ENCODE data around the gene SULT2A1.

The SULT2A1 gene

DNA sequence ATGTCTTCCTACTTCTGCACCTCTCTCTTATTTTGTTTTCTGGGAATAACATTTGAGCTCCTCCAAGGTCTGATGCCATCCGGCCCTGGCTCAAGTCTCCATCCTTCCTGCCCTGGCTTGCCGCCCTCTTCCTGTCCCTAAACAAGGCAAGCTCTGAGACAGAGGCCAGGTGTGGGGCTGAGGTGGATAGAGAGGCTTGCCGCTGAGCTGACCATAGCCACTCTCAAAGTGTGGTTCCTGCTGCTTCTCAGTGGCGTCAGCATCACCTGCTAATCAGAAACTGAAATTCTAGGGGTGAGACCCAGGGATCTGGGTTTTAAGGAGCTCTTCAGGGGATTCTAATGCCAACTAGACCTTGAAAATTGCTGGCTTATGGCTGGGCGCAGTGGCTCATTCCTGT lies 33.1 kb downstream of the SULT2A1 start:
- TF ChIP-seq, protein P1, sequence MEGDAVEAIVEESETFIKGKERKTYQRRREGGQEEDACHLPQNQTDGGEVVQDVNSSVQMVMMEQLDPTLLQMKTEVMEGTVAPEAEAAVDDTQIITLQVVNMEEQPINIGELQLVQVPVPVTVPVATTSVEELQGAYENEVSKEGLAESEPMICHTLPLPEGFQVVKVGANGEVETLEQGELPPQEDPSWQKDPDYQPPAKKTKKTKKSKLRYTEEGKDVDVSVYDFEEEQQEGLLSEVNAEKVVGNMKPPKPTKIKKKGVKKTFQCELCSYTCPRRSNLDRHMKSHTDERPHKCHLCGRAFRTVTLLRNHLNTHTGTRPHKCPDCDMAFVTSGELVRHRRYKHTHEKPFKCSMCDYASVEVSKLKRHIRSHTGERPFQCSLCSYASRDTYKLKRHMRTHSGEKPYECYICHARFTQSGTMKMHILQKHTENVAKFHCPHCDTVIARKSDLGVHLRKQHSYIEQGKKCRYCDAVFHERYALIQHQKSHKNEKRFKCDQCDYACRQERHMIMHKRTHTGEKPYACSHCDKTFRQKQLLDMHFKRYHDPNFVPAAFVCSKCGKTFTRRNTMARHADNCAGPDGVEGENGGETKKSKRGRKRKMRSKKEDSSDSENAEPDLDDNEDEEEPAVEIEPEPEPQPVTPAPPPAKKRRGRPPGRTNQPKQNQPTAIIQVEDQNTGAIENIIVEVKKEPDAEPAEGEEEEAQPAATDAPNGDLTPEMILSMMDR (IDR thresholded peaks at IDR 0.05), result no peak

DNA sequence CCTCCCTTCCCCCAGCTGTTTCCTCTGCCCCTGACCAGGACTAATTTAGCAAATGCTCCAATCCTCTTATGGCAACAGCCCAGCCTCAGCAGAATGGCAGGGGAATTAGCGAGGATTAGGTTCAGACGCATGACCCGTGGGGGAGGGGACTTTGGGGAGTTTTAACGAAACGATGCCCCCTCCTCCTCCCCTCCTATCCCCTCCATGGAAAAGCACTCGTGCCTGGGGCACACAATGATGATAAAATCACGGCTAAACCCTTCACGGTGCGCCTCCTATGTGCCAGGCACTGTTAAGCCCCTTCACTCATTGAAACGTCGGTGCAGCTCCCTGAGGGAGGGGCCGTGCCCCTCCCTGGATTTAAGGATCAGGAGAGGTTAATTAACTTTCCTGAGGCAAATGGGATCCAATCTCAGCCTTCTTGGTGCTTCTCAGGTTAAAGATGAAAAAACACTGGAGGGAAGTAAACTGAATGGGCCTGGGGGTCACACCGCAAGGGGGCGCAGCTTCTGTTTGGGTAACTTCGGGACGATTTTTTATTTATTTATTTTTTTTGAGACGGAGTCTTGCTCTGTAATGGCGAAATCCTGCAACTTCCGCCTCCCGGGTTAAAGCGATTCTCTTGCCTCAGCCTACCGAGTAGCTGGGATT lies 37.2 kb downstream of the SULT2A1 start:
- TF ChIP-seq, protein P1 (IDR thresholded peaks at IDR 0.05), result peak; percentile 26; the same call in 1 of the 2 replicates

DNA sequence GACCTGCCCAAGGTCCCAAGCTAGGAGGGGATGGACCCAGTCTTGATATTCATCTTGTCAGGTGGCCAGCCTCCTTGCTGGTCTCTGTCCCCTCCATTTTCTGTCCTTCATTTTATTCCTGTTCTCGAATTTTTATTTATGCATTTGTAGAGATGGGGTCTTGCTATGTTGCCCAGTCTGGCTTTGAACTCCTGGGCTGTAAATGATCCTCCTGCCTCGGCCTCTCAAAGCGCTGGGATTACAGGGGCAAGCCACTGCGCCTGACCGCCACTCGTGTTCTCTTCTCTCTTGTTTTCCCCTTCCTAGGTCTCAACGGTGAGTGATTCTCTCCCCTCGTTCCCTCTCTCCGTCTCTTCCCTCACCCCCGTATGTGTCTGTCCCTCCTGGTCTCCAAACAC lies 37.7 kb downstream of the SULT2A1 start:
- TF ChIP-seq, protein P1 (IDR thresholded peaks at IDR 0.05), result no peak

DNA sequence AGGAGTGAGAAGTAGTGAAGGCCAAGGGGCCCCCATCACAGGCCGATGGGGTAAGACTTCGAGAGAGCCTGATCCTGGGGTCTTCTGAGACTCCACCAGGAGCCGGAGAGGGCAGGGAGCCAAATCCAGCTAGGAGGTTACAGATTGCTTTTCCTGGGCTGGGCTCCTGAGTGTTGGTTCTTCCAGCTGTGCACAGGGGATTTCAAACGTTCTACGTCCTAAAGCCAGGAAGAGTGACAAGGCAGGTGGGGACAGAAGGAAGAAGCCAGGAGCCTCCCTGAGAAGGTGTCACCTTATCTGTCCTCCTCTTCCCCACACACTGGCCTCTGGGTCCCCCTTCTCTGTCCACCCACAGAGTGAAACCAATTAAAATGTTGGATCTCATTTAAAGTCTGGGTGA lies 43.2 kb downstream of the SULT2A1 start:
- TF ChIP-seq, protein P1 (IDR thresholded peaks at IDR 0.05), result no peak

DNA sequence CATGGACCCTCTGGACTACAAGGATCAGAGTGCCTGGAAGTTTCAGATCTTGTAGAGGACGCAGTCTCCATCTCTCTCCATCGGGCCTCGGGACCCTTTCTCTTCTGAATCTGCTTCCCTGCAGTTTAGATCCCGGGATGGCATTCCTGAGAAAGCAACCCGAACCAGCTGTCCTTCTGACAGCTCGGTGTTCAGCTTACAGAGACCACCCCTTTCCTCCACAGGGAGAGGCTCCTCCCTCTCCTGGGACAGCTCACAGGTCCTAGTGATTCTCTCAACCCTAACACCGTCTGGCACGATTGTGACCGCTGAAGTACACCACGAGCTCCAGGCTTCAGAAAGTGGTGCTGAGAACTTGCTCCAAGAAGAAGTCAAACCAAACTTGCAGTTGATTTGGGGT lies 46.2 kb downstream of the SULT2A1 start:
- TF ChIP-seq, protein P1 (IDR thresholded peaks at IDR 0.05), result no peak

DNA sequence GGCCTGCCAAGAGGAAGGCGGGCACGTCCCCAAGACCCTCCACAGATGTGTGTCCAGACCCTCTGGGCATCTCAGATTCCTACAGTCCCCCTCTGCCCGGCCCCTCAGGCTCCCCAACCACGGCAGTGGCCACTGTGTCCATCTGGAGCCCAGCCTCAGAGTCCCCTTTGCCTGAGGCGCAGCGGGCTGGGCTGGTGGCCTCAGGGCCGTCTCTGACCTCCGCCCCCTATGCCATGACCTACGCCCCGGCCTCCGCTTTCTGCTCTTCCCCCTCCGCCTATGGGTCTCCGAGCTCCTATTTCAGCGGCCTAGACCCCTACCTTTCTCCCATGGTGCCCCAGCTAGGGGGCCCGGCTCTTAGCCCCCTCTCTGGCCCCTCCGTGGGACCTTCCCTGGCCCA lies 46.7 kb downstream of the SULT2A1 start:
- TF ChIP-seq, protein P1 (IDR thresholded peaks at IDR 0.05), result no peak

DNA sequence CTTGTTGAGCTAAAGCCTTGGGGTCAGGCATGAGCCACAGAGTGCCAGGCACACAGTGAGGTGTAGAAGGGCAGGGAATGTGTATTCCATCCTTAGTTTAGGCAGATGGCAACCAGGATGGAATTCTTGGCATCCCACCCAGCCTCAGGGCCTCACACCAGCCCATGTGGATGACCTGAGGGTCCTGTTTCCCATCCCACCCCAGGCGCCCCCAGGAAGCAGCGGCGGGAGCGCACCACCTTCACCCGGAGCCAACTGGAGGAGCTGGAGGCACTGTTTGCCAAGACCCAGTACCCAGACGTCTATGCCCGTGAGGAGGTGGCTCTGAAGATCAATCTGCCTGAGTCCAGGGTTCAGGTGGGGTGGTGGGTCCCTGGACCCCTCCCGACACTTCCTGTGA lies 50.1 kb downstream of the SULT2A1 start:
- TF ChIP-seq, protein P1 (IDR thresholded peaks at IDR 0.05), result no peak

DNA sequence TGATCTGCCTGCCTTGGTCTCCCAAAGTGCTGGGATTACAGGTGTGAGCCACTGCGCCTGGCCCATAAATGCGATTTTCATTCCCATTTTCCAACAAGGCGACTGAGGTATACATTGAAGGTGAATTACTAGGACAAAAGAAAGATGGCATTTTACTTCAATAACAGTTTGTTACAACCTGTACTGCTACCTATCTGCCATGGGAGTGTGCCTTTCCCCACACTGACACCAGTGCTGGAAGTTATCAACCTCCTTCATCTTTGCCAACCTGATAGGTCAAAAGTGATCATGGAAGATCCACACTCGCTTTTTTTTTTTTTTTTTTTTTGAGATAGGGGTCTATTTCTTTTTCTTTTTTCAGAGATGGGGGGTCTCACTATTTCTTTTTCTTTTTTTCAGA lies 53.4 kb downstream of the SULT2A1 start:
- TF ChIP-seq, protein P1 (IDR thresholded peaks at IDR 0.05), result no peak
